ENCODE measurements around the gene DACH1. TPM values are rescaled to one million over a fixed set of nuclear protein-coding genes. Genes with fewer than 3 reads are reported as not detected.

Gene DACH1
- total RNA-seq, 4 donors from 2014 or later, result 0.98 to 1.6 (median 1.0) TPM

GRCh38 chr13:71828117-71828516 is 38.9 kb downstream of the DACH1 start:
- Histone ChIP-seq H3K9me3 (no peaks in the 10 kb centered on the region), H3K27ac (no peak overlapping the region), H3K4me3 (no peak overlapping the region), H3K4me1 (no peaks in the 10 kb centered on the region), H3K36me3 (no peaks in the 10 kb centered on the region), H3K27me3 (no peaks in the 10 kb centered on the region)
- no peak for DNase-seq
- intact Hi-C loops (cut with DNase I; ENCODE audit: low total_unique reads) (no loop called here), in situ Hi-C loops (cut with MboI; ENCODE audit: low sequenced_read_pairs in 4 of 4) (no loop called here)
- no peak for ATAC-seq
- TF ChIP-seq POLR2A (IDR thresholded peaks at IDR 0.05) (no peak), CTCF (IDR thresholded peaks at IDR 0.05 in 4 of 5, conservative IDR thresholded peaks at IDR 0.05 in 1 of 5) (no peak)

DNA sequence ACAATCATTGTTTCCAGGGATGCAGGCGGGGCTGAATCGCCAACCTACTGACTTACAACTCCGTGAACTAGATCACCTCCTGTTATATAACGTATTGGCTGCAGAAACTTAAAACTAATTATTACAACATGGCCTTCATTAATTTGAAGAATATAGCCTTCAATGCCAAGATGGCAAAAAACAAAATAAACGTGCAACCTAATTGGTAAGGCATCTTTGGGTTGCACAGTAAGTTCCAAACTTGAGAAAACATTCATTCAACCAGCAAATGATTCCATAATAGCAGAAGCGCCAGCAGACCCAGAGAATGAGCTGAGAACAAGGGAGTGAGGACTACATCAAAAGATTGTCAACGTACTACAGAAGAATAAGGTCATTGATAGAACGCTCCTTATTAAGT is 39.8 kb downstream of the DACH1 start:
- Histone ChIP-seq H3K4me1 (no peaks in the 10 kb centered on the region), H3K36me3 (no peaks in the 10 kb centered on the region), H3K9me3 (no peaks in the 10 kb centered on the region), H3K27me3 (no peaks in the 10 kb centered on the region), H3K4me3 (no peak overlapping the region), H3K27ac (no peak overlapping the region)
- TF ChIP-seq CTCF (IDR thresholded peaks at IDR 0.05 in 4 of 5, conservative IDR thresholded peaks at IDR 0.05 in 1 of 5) (no peak), POLR2A (IDR thresholded peaks at IDR 0.05) (no peak)
- in situ Hi-C loops (cut with MboI; ENCODE audit: low sequenced_read_pairs in 4 of 4), result no loop called here
- ATAC-seq, result no peak
- no peak for DNase-seq
- intact Hi-C loops (cut with DNase I; ENCODE audit: low total_unique reads), result no loop called here

DNA sequence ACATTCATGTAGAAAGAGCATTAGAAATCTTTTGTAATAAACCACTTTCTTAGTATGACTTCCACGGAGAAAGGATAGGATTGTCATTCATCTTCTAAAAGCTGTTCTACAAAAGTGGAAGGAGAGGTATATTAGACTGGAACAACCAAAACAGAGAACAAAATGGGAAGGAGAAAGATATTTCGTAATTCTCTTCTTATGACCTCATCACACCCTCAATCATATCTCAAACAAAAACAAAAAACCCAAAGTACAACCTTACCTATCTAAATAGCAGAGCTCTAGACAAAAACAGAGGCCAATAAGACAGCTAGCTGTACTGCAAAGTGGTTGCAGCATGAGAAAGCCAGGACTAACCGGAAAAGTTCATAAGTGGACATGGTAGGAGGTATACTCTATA is 46.3 kb downstream of the DACH1 start:
- TF ChIP-seq CTCF (IDR thresholded peaks at IDR 0.05 in 4 of 5, conservative IDR thresholded peaks at IDR 0.05 in 1 of 5), result no peak
- no peak for TF ChIP-seq POLR2A (IDR thresholded peaks at IDR 0.05)

GRCh38 chr13:71817335-71817734 is 49.7 kb downstream of the DACH1 start:
- intact Hi-C loops (cut with DNase I; ENCODE audit: low total_unique reads), result no loop called here
- DNase-seq (no peak), ATAC-seq (no peak)
- H3K4me1 ChIP-seq, result no peaks in the 10 kb centered on the region
- in situ Hi-C loops (cut with MboI; ENCODE audit: low sequenced_read_pairs in 4 of 4), result no loop called here
- H3K36me3 ChIP-seq, result no peaks in the 10 kb centered on the region
- no peaks in the 10 kb centered on the region for H3K27me3 ChIP-seq
- H3K4me3 ChIP-seq, result no peak overlapping the region
- no peak overlapping the region for H3K27ac ChIP-seq
- H3K9me3 ChIP-seq, result no peaks in the 10 kb centered on the region
- no peak for TF ChIP-seq POLR2A (IDR thresholded peaks at IDR 0.05)
- no peak for TF ChIP-seq CTCF (IDR thresholded peaks at IDR 0.05 in 4 of 5, conservative IDR thresholded peaks at IDR 0.05 in 1 of 5)

More for the DNA sequence above, 46.3 kb downstream of the DACH1 start:
- in situ Hi-C loops (cut with MboI; ENCODE audit: low sequenced_read_pairs in 4 of 4) (no loop called here), intact Hi-C loops (cut with DNase I; ENCODE audit: low total_unique reads) (no loop called here)
- no peak for DNase-seq
- H3K27ac ChIP-seq, result no peak overlapping the region
- H3K27me3 ChIP-seq, result no peaks in the 10 kb centered on the region
- H3K9me3 ChIP-seq, result no peaks in the 10 kb centered on the region
- ATAC-seq, result no peak
- H3K36me3 ChIP-seq, result no peaks in the 10 kb centered on the region
- H3K4me3 ChIP-seq, result no peak overlapping the region
- no peaks in the 10 kb centered on the region for H3K4me1 ChIP-seq

GRCh38 chr13:71814806-71815360 is 52.1 kb downstream of the DACH1 start:
- no peaks in the 10 kb centered on the region for H3K27me3 ChIP-seq
- no peaks in the 10 kb centered on the region for H3K36me3 ChIP-seq
- no peaks in the 10 kb centered on the region for H3K4me1 ChIP-seq
- no peak for ATAC-seq
- H3K27ac ChIP-seq, result no peak overlapping the region
- no peak for DNase-seq
- in situ Hi-C loops (cut with MboI; ENCODE audit: low sequenced_read_pairs in 4 of 4), result no loop called here
- TF ChIP-seq POLR2A (IDR thresholded peaks at IDR 0.05) (no peak), CTCF (IDR thresholded peaks at IDR 0.05 in 4 of 5, conservative IDR thresholded peaks at IDR 0.05 in 1 of 5) (no peak)
- H3K9me3 ChIP-seq, result no peaks in the 10 kb centered on the region
- H3K4me3 ChIP-seq, result no peak overlapping the region
- intact Hi-C loops (cut with DNase I; ENCODE audit: low total_unique reads), result no loop called here
